OCI-M2 (cell line): ENCODE results near the gene ZSCAN2.

ENCODE experiments used
- DNase-seq: peaks from one replicate; lab custom pipeline; 2025; ENCODE audit not compliant: unreplicated experiment; lab: John Stamatoyannopoulos, UW

The ZSCAN2 gene

DNA sequence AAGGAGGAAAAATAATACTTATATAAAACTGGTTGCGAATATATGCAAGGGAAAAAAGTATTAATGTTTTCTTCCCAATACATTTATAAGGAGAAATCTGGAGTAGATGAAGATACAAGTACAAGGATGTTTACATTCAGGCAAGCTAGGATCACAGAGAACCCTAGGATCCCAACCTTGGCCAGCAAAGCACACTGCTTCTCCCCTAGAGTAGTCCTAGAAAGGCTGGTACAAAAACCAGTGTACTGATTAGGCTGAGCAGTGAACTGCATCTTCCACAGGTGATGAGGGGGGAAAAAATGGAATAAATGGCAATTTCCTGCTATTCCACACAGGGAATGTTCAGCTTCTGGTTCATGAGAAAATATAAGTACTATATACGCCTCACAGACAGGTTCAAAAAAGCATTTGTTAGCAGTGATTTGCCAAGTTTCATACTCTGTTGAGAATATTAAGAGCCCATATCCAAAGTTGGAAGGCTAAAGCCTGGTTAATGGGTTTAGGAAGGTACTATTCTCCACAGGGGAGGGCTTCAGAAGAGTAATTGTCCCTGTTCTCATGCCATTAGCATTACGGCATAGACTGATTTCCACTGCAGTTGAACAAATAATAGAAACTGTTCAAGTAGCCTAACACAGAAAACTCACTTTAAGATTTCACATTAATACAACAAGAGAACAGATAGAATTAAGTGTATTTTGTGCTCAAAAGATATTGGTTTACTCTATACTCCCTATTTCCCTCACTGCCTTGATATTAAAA is 67.6 kb downstream of the ZSCAN2 start:
- no peak for DNase-seq

DNA sequence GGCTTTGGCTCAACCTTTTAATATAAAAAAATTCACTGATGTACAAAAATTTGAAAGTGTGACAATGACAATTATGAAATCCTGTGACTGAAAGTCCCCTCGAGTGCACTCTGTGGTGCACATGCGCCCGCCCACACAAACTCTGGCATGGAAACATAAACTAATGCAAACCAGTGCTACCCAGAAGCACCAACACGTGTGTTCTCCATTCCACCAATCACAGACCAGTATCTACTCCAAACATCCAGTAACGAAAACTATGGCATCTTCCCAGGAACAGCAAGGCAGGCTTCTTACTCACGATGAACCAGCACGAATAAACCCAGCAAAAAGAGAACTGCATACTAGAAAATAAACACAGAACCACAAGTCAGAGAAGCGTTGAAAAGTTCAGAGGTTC is 68.9 kb downstream of the ZSCAN2 start:
- DNase-seq: no peak

DNA sequence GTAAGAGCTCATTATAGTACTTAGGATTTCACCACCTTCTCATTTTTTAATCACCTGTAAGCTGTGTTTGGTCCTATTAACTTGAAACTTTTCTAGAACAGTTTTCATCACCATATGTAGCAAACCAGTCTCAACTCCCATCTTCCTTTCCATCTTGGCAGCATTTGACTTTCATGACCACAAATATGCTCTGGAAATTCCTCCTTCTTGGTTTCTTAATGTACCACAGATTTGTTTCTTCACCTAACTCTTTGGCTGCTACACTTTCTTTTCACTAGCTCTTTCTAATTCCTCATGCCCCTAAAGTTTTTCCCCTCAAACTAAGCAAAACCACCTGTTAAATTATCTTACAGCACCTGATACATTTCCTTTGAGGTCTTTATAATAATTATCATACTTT is 70.4 kb downstream of the ZSCAN2 start:
- no peak for DNase-seq
